Stomach (tissue), 4 donors: ENCODE results near the gene ASH1L.

Experiments
- EP300 ChIP-seq: sonication (generic); formaldehyde crosslinking; IDR thresholded peaks from one replicate; pipeline ENCODE4 v1.6.1; 2017; ENCODE audit warnings: antibody characterized with exemption
- POLR2A ChIP-seq, 4 donors: fragments of 450-650 bp; IDR thresholded peaks; one replicate each; pipeline ENCODE4 v1.6.1; 2016; ENCODE audit warnings: antibody characterized with exemption in 4 of 4, control low read depth in 2 of 4, mild to moderate bottlenecking in 1 of 4, moderate library complexity in 1 of 4
- TF ChIP-seq, protein P1 (sequence below), 7 experiments: fragments of 450-650 bp in 4 of 7; fragments of 200-600 bp in 3 of 7; sonication (generic) in 3 of 7; IDR thresholded peaks; one replicate each; pipeline ENCODE4 v1.5.1; 2016 to 2019; ENCODE audit warnings: antibody characterized with exemption in 7 of 7, control low read depth in 2 of 7, mild to moderate bottlenecking in 1 of 7

DNA sequence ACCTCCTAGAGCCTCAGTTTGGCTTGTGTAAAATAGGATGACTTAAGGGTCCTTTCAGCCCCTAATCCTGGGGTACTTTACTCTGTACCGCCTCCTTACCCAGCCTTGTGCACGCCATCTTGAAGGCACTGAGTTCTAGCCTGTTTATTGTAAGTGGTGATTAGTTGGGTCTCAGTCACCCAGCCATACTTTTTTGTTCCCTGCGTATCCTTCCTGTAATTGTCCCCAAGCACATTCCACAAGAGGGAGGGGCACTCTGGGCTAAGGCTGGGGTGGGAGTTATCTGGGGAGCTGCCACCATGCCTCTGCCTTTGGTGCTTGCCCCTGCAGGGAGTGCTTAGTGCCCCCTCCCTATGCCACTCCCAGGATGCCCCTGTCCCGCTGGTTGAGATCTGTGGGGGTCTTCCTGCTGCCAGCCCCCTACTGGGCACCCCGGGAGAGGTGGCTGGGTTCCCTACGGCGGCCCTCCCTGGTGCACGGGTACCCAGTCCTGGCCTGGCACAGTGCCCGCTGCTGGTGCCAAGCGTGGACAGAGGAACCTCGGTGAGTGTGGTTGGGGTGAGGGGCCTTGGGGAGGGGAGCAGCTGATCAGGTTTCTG lies 253.1 kb downstream of the ASH1L start:
- TF ChIP-seq, protein P1, sequence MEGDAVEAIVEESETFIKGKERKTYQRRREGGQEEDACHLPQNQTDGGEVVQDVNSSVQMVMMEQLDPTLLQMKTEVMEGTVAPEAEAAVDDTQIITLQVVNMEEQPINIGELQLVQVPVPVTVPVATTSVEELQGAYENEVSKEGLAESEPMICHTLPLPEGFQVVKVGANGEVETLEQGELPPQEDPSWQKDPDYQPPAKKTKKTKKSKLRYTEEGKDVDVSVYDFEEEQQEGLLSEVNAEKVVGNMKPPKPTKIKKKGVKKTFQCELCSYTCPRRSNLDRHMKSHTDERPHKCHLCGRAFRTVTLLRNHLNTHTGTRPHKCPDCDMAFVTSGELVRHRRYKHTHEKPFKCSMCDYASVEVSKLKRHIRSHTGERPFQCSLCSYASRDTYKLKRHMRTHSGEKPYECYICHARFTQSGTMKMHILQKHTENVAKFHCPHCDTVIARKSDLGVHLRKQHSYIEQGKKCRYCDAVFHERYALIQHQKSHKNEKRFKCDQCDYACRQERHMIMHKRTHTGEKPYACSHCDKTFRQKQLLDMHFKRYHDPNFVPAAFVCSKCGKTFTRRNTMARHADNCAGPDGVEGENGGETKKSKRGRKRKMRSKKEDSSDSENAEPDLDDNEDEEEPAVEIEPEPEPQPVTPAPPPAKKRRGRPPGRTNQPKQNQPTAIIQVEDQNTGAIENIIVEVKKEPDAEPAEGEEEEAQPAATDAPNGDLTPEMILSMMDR (IDR thresholded peaks at IDR 0.05) = no peak
- no peak for TF ChIP-seq POLR2A (IDR thresholded peaks at IDR 0.05)
- no peak for TF ChIP-seq EP300
